IMR-90 (cell line): ENCODE results near the gene ZNF507. TPM values are rescaled to one million over a fixed set of nuclear protein-coding genes. Genes with fewer than 3 reads are reported as not detected.

Source experiments
- ATAC-seq: fragments of 200-7000 bp; cut with Tn5 transposase; 2 replicates; pipeline ENCODE4 v1.9.1; 2020; ENCODE audit warnings: low read depth, mild to moderate bottlenecking, moderate library complexity
- BruUV-seq: library from RNA; stranded (reverse); fragments of 400-500 nt; replicated peaks from 2 replicates; lab custom pipeline; 2021; lab: Mats Ljungman, UMichigan
- CTCF ChIA-PET: fragments of 300-600 bp; formaldehyde crosslinking; extraction: SDS; loops from one replicate; lab custom pipeline; 2021; ENCODE audit warnings: antibody characterized with exemption; lab: Yijun Ruan, JAX
- POLR2A ChIA-PET: fragments of 300-600 bp; sonication (Branson Sonifier 250); formaldehyde crosslinking; loops from one replicate; lab custom pipeline; 2022; ENCODE audit warnings: antibody characterized with exemption; ENCODE audit not compliant: unreplicated experiment; lab: Charles Lee
- DNase-seq: peaks from one replicate; pipeline ENCODE4 v3.0.0; 2013
- H2AFZ ChIP-seq: replicated peaks from 2 replicates; pipeline ENCODE3; 2013; ENCODE audit warnings: low read length, mild to moderate bottlenecking; ENCODE audit not compliant: poor library complexity
- H2AK5ac ChIP-seq: 2 replicates; pipeline ENCODE4 v1.6.1; 2013; ENCODE audit warnings: low read depth, low read length, inconsistent platforms
- H2AK9ac ChIP-seq: replicated peaks from 2 replicates; pipeline ENCODE3; 2013; ENCODE audit warnings: mild to moderate bottlenecking, low read depth, low read length, moderate library complexity; ENCODE audit not compliant: poor library complexity
- H2BK120ac ChIP-seq: 2 replicates; pipeline ENCODE4 v1.6.1; 2013; ENCODE audit warnings: low read depth, low read length, inconsistent platforms
- H2BK15ac ChIP-seq: 3 replicates; pipeline ENCODE4 v1.6.1; 2013; ENCODE audit warnings: low read depth, low read length, inconsistent platforms
- H2BK20ac ChIP-seq: 2 replicates; pipeline ENCODE4 v1.6.1; 2013; ENCODE audit warnings: low read depth, mild to moderate bottlenecking, inconsistent platforms, low read length, moderate library complexity
- H2BK5ac ChIP-seq: 2 replicates; pipeline ENCODE4 v1.6.1; 2013; ENCODE audit warnings: mild to moderate bottlenecking, low read depth, low read length, inconsistent platforms; ENCODE audit not compliant: poor library complexity, severe bottlenecking
- H3K14ac ChIP-seq: replicated peaks from 2 replicates; pipeline ENCODE4 v1.6.1; 2013; ENCODE audit warnings: low read depth, low read length, inconsistent platforms
- H3K18ac ChIP-seq: 2 replicates; pipeline ENCODE4 v1.6.1; 2013; ENCODE audit warnings: low read depth, low read length, control low read depth
- H3K23ac ChIP-seq: 2 replicates; pipeline ENCODE4 v1.6.1; 2013; ENCODE audit warnings: low read depth, low read length, inconsistent platforms
- H3K27ac ChIP-seq: 2 replicates; pipeline ENCODE4 v1.5.1; 2013; ENCODE audit warnings: mild to moderate bottlenecking, control low read depth, low read length; ENCODE audit not compliant: insufficient read depth
- H3K27me3 ChIP-seq: 2 replicates; pipeline ENCODE4 v1.6.1; 2013; ENCODE audit warnings: low read length; ENCODE audit not compliant: control insufficient read depth, insufficient read depth
- H3K36me3 ChIP-seq: 2 replicates; pipeline ENCODE4 v1.6.1; 2013; ENCODE audit warnings: low read length, mixed read lengths; ENCODE audit not compliant: control insufficient read depth, insufficient read depth
- H3K4ac ChIP-seq: 2 replicates; pipeline ENCODE4 v1.6.1; 2013; ENCODE audit warnings: low read depth, low read length, inconsistent platforms
- H3K4me1 ChIP-seq: 2 replicates; pipeline ENCODE4 v1.6.1; 2013; ENCODE audit warnings: low read length, mixed read lengths; ENCODE audit not compliant: control insufficient read depth, insufficient read depth
- H3K4me2 ChIP-seq: 2 replicates; pipeline ENCODE4 v1.6.1; 2013; ENCODE audit warnings: low read depth, mild to moderate bottlenecking, control low read depth, low read length, moderate library complexity
- H3K4me3 ChIP-seq: 2 replicates; pipeline ENCODE4 v1.5.1; 2013; ENCODE audit warnings: low read depth, mild to moderate bottlenecking, control low read depth, low read length, moderate library complexity; ENCODE audit not compliant: insufficient read depth
- H3K56ac ChIP-seq: 2 replicates; pipeline ENCODE4 v1.6.1; 2013; ENCODE audit warnings: low read length, inconsistent platforms; ENCODE audit not compliant: insufficient read depth; ENCODE audit errors: extremely low read depth
- H3K79me1 ChIP-seq, 2 experiments: 2 replicates each; pipeline ENCODE4 v1.6.1; 2013; ENCODE audit warnings: low read length in 2 of 2, inconsistent platforms in 1 of 2, low read depth in 1 of 2
- H3K9ac ChIP-seq: 2 replicates; pipeline ENCODE4 v1.6.1; 2013; ENCODE audit warnings: low read depth, low read length, control low read depth
- H3K9me1 ChIP-seq: 2 replicates; pipeline ENCODE4 v1.6.1; 2013; ENCODE audit warnings: low read length, inconsistent platforms; ENCODE audit not compliant: insufficient read depth
- H3K9me3 ChIP-seq: 2 replicates; pipeline ENCODE4 v1.6.1; 2013; ENCODE audit warnings: low read length; ENCODE audit not compliant: control insufficient read depth, insufficient read depth
- H4K20me1 ChIP-seq: 2 replicates; pipeline ENCODE4 v1.6.1; 2013; ENCODE audit warnings: low read length, inconsistent platforms; ENCODE audit not compliant: insufficient read depth
- H4K5ac ChIP-seq: 2 replicates; pipeline ENCODE4 v1.6.1; 2013; ENCODE audit warnings: mild to moderate bottlenecking, low read depth, low read length, control low read depth
- H4K8ac ChIP-seq, 2 experiments: 2 replicates each; pipeline ENCODE4 v1.6.1; 2013; ENCODE audit warnings: low read depth in 2 of 2, low read length in 2 of 2, control low read depth in 1 of 2, inconsistent platforms in 1 of 2
- H4K91ac ChIP-seq: 2 replicates; pipeline ENCODE4 v1.6.1; 2013; ENCODE audit warnings: low read depth, low read length, inconsistent platforms; ENCODE audit not compliant: insufficient read depth
- MAZ ChIP-seq: IDR thresholded peaks from 2 replicates; pipeline ENCODE4 v1.6.1; 2012; ENCODE audit warnings: low read depth, mild to moderate bottlenecking, low read length, improper control_type of control experiment, moderate library complexity, borderline replicate concordance
- SMC3 ChIP-seq: fragments of 150-350 bp; IDR thresholded peaks from 2 replicates; pipeline ENCODE4 v1.6.1; 2016; ENCODE audit warnings: low read depth, mild to moderate bottlenecking, antibody characterized with exemption, low read length, moderate library complexity
- WGBS, 2 experiments: methylation state at CpG; one replicate each; pipeline versions ENCODE4 v1.1.5 to v1.1.7; 2013; ENCODE audit warnings: missing lambda C conversion rate in 2 of 2; ENCODE audit not compliant: insufficient read length in 1 of 2; ENCODE audit errors: extremely low coverage in 2 of 2; 5-methylcytosine and 5-hydroxymethylcytosine counted together
- dilution Hi-C: fragments of 300-500 bp; cut with HindIII; formaldehyde crosslinking; loops from one replicate; pipeline ENCODE4 v1.14.3; 2018; ENCODE audit warnings: low sequenced_read_pairs; ENCODE audit not compliant: unreplicated experiment
- in situ Hi-C: fragments of 300-500 bp; cut with MboI; formaldehyde crosslinking; loops from 3 replicates; pipeline ENCODE4 v1.14.3; 2019; ENCODE audit warnings: low sequenced_read_pairs, inconsistent platforms, mixed read lengths
- intact Hi-C: fragments of 100-400 bp; cut with micrococcal nuclease; formaldehyde crosslinking; loops from 2 replicates; pipeline ENCODE4 v1.10.0; 2022
- polyA plus RNA-seq, 3 experiments: library from polyadenylated mRNA; depleted of rRNA; stranded (reverse); fragments of >200 nt; gene quantifications; 2 replicates each; pipeline ENCODE4 v1.2.3, GENCODE V29; 2012; ENCODE audit warnings: low replicate concordance in 1 of 3
- total RNA-seq: library from RNA; depleted of rRNA; stranded (reverse); fragments of >200 nt; gene quantifications from 2 replicates; pipeline ENCODE4 v1.2.3, GENCODE V29; 2012

ZNF507 gene
- total and polyA plus RNA-seq, 2 of the 4 experiments (the other 2 are of a cell fraction) = 9.6 to 19.9 TPM

- in situ Hi-C loops = no loop called here
- no peak overlapping the region for H3K23ac ChIP-seq
- H3K79me1 ChIP-seq = peaks cover 26 to 40% of the 10 kb centered on the region in 2 experiments
- no peak overlapping the region for H2BK5ac ChIP-seq
- WGBS, 2 experiments = 86% methylated on average over 1 of the region's 1 CpG; no CpG with 5 or more reads in 1 of the 2 experiments
- no peak overlapping the region for H3K14ac ChIP-seq
- no peaks in the 10 kb centered on the region for H3K36me3 ChIP-seq
- H2BK120ac ChIP-seq = no peak overlapping the region
- H3K4me3 ChIP-seq = no peak overlapping the region
- ATAC-seq (no peak), DNase-seq (no peak)
- H4K91ac ChIP-seq = no peak overlapping the region
- H2AK9ac ChIP-seq = no peak overlapping the region
- no peak overlapping the region for H3K18ac ChIP-seq
- no TSS peak for BruUV-seq
- ChIA-PET CTCF (no interaction called here), POLR2A (no interaction called here)
- peaks cover 6% of the 10 kb centered on the region; the same call in 1 of the 2 replicates for H3K9me1 ChIP-seq
- no peak overlapping the region for H3K4me2 ChIP-seq
- peaks cover 11% of the 10 kb centered on the region for H3K4me1 ChIP-seq
- H4K8ac ChIP-seq = no peak overlapping the region
- no peaks in the 10 kb centered on the region for H3K9me3 ChIP-seq
- no peak for TF ChIP-seq SMC3
- no peak for TF ChIP-seq MAZ
- 0 out of 2 replicates have a peak overlapping the region, but pooled peaks have one; percentile 40 for H2AK5ac ChIP-seq
- H3K9ac ChIP-seq = no peak overlapping the region
- H3K4ac ChIP-seq = no peak overlapping the region
- no peak overlapping the region for H3K27ac ChIP-seq
- no peak overlapping the region for H3K56ac ChIP-seq
- no peaks in the 10 kb centered on the region for H4K20me1 ChIP-seq
- no peak overlapping the region for H2BK15ac ChIP-seq
- H4K5ac ChIP-seq = no peak overlapping the region
- H2AFZ ChIP-seq = no peak overlapping the region
- intact Hi-C loops = no loop called here
- dilution Hi-C loops = no loop called here
- no peak overlapping the region for H2BK20ac ChIP-seq
- no peaks in the 10 kb centered on the region for H3K27me3 ChIP-seq
These were observed 56.6 kb downstream of the ZNF507 start for GRCh38 chr19:32401992-32402391.
